Fibroblast of skin of right quadriceps (primary cell): Measurements from ENCODE around the gene TIAL1.
"Not testable (repeated sequence)": the region's sequence is repeated elsewhere in the genome, so short reads cannot be mapped to it uniquely, and the experiment has no call there.

ENCODE experiments used
- DNase-seq: peaks from one replicate; pipeline ENCODE4 v3.0.0-alpha.2; 2013

Gene TIAL1

GRCh38 chr10:119613741-119614140, 17.0 kb upstream of the TIAL1 start:
- DNase-seq: no peak

- DNase-seq: no peak
Measured at GRCh38 chr10:119611433-119611832, 14.7 kb upstream of the TIAL1 start.

- no peak for DNase-seq
Measured at GRCh38 chr10:119609516-119609915, 12.8 kb upstream of the TIAL1 start.

GRCh38 chr10:119608316-119609155, 11.8 kb upstream of the TIAL1 start:
- no peak for DNase-seq

- DNase-seq: no peak
Measured at GRCh38 chr10:119604468-119604867, 7.7 kb upstream of the TIAL1 start.

- no peak for DNase-seq
Measured at GRCh38 chr10:119602241-119603095, 5.7 kb upstream of the TIAL1 start.

- DNase-seq: no peak
Measured at GRCh38 chr10:119598397-119598796, 1.6 kb upstream of the TIAL1 start.

- DNase-seq: no peak
Measured at GRCh38 chr10:119597405-119598186, 832 bp upstream of the TIAL1 start.

GRCh38 chr10:119595676-119596515, 868 bp downstream of the TIAL1 start:
- peak; percentile 51 for DNase-seq

GRCh38 chr10:119595134-119595675, 1.6 kb downstream of the TIAL1 start:
- peak; percentile 71 for DNase-seq

GRCh38 chr10:119588071-119588470, 8.7 kb downstream of the TIAL1 start:
- DNase-seq: no peak

GRCh38 chr10:119578355-119578754, 18.4 kb downstream of the TIAL1 start:
- DNase-seq: no peak

GRCh38 chr10:119575991-119576390, 20.8 kb downstream of the TIAL1 start:
- DNase-seq: no peak

- DNase-seq: peak; percentile 13
Measured at GRCh38 chr10:119575506-119575905, 21.3 kb downstream of the TIAL1 start.

- no peak for DNase-seq
Measured at GRCh38 chr10:119567978-119568377, 28.8 kb downstream of the TIAL1 start.

- DNase-seq: no peak
Measured at GRCh38 chr10:119562097-119562496, 34.7 kb downstream of the TIAL1 start.

GRCh38 chr10:119559511-119559910, 37.3 kb downstream of the TIAL1 start:
- not testable (repeated sequence) for DNase-seq

GRCh38 chr10:119556081-119556480, 40.7 kb downstream of the TIAL1 start:
- not testable (repeated sequence) for DNase-seq

GRCh38 chr10:119555178-119555784, 41.5 kb downstream of the TIAL1 start:
- no peak for DNase-seq

- DNase-seq: no peak
Measured at GRCh38 chr10:119550827-119551226, 45.9 kb downstream of the TIAL1 start.

GRCh38 chr10:119549247-119549999, 47.3 kb downstream of the TIAL1 start:
- no peak for DNase-seq
